HUDEP-2 (cell line): ENCODE data around the gene TPCN1.

Source experiments
- DNase-seq, 76 experiments: peaks; one replicate each; lab custom pipeline; 2025; ENCODE audit not compliant: unreplicated experiment in 76 of 76; lab: John Stamatoyannopoulos, UW

The TPCN1 gene

DNA sequence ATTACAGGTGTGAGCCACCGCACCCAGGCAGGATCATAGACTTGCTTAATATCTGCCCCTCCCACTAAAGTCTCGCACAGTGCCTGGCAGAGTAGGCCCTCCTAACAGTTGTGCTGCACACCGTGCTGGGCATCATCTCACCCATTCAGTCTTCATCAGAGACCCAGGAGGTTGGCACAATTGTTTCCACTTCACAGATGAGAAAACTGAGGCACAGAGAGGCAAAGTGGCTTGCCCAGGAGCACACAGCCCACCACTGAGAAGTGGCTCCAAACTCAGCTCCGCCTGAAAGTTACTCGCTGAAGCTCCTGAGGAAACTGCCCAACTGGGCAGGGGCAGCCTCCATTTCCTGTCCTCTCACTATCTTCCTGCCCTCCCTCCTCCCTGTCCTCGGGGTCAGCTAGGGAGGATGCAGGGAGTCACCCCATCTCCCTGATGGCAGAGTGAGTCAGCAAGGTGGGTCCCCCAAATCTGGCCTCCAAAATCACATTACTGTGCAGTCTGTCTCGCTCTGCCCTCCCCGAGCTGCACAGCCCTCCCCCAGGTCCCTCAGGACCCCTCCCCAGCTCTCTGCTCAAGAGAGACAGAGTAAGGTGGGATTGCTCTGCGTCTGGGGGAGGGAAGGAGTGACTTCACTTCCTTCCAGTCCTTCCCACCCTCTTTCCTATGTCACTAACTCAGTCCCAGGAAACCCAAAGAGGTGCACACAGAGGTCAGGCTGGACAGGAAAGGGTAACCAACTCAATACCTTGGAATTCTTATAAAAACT is 107.9 kb downstream of the TPCN1 start:
- DNase-seq = no peak

DNA sequence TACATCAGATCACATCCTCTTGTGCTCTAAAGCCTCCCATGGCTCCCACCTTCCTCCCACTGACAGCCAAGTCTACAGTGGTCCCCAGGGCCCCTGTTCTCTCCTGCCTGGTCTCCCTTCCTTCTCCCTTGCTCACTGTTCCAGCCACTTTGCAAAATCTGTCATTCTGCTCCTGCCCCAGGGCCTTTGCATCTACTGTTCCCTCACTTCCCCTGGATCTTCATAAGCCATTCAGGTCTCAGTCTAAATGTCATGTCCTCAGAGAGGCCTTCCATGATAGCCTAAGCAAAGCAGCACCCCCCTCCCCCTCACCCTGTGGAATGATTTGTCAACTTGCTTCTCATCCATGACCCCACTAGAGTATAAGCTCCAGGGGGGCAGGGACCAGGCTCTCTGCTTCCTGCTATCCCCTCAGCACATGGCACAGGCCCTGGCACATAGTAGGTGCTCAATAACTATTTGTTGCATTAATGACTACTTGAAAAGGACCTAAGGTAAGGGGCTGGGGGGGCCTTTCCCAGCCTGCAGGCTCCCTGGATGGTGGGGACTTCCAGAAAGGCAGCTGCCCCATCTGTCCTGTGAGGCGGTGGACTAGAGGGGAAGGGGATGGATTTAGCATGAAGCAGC is 108.6 kb downstream of the TPCN1 start:
- no peak for DNase-seq

DNA sequence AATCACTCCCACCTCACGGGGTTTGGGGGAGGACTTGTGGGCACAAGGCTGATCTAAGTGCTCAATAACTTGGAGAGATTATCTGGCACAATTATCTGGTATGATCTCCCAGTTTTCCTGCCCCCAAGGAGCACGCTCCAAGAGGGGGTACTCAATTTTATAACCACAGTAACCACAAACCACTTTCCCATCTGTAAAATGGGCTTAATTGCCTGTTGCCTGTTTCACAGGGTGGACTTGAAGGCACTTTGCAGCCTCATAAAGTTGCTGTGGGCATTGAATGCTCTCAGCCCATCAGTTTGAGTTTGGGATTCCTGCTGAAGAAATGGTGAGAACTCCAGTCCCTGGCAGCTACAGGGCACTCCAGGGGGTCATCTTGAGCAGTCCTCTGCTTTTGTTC is 109.2 kb downstream of the TPCN1 start:
- DNase-seq = no peak

DNA sequence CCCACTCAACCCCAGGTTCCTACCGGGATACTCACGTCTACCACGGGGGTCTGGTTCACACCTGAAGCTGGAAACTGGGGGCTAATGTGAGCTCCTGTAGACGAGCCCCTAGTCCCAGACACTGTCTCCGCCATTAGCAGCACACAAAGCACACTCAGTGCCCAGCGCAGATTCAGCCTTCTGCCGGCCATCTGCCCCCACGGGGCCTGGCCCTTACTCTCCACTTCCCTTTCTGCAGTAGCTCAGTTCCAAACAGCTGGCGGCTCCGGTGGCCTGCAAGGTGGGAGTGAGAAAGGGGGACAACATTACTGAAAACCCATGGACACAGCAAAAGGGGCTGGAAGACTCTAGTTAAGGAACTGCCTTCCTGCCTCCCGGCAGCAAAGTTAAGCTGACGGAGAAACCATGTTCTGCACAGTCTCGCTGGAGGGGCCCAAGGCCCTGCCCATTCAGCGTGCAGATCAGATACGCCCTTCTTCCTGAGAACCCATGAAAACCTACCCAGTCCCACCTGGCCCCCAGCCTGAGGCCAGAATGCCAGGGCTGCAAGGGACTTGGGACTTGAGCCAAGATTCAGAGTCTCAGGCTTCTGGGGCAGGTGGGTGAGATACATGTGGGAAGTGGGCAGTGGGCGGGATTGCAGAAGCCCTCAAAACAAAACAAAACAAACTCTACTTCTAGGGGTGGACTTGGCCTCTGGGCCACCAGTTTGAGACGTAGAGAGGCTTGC is 111.6 kb downstream of the TPCN1 start:
- DNase-seq = no peak

DNA sequence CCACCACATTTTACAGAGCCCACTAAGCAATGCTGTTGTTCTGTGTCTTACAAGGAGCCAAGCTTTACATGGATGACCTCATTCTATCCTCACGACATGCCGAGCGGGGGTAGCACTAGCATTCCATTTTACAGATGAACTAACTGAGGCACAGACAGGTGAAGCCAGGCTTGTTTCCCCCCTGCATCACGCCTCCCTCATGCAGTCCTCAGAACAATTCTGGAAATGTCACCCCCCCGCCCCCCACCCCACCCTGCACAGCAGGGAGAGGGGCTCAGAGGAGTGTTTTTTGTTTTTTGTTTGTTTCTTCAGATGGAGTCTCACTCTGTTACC is 112.1 kb downstream of the TPCN1 start:
- DNase-seq = no peak

DNA sequence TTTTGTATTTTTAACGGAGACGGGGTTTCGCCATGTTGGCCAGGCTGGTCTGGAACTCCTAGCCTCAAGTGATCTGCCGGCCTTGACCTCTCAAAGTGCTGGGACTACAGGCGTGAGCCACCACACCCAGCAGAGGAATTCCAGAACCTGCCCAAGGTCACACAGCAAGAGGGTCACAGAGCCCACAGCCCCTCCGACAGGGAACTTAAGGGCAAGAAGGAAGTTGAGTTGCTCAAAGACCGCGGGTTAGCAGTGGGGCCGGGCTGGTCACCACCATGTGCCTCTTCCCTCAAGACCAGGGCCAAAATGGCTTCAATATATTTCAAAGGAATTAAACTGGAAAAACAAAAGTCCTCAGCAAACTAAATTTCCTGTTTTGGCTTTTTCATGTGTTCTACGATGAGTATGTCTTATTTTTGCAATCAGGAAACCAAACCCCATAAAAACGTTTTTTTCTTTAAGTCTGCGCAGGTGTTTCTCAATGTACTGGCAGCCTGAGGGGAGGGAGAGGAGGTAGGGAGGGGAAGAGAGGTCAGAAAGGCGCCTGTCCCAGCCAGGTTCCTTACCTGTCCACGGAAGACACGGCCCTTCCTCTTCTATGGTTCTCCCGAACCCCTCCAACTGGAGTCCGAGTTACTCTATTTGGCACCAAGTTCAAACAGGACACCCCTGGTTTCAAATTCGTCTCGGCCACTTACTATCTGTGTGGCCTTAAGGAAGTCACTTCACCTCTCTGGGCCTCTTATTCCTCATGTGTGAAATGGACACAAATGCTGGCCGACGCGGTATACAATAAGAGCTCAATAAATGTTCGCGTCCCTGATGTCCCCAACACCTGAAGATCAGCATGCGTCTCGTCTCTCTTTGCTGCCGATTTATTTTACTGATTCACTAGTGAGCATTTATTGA is 112.9 kb downstream of the TPCN1 start:
- DNase-seq = peak in 6 of 76 experiments; percentile 5 to 46 (median 20)

DNA sequence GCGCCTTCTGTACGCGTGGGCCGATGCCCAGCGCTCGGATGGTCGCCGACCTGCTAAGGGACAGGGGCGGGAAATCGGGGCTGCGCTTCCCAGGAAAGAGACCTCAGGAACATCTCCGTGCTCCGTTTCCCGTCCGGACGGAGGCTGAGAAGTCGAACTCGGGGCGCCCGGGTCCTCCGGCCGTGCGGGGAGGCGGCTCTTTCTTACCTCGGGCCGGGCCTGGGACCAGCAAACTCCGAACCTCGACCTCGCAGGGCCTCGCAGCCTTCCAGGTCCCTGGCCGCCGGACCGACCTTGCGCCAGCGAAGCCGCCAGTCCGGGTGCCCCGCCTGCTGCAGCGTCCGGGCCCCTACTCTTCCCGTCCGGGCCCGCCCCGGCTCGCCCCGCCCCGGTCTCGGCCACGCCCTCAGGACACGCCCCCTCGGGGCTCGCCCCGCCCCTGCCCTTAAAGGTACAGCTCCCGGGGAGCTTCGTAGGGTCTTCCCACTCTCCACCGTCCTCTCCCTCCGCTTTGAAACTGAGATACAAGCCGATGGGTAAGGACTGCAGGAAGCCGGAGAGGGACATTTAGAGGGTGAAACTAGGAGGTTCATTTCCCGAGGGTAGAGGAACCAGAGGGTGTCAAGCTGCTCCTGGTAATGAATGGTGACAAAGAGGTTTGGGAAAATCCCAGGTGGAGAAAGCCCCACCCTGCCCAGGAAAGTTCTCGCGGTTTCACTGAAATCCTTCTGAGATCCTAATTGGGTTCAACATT is 113.7 kb downstream of the TPCN1 start, which contains the start of gene SLC8B1:
SLC8B1 (minus strand) TSS at position 324 of the 754 bp plus-strand sequence. CDS start 2,231 bp downstream, outside the sequence.
- peak in 72 of 76 experiments; percentile 14 to 90 (median 68) for DNase-seq

DNA sequence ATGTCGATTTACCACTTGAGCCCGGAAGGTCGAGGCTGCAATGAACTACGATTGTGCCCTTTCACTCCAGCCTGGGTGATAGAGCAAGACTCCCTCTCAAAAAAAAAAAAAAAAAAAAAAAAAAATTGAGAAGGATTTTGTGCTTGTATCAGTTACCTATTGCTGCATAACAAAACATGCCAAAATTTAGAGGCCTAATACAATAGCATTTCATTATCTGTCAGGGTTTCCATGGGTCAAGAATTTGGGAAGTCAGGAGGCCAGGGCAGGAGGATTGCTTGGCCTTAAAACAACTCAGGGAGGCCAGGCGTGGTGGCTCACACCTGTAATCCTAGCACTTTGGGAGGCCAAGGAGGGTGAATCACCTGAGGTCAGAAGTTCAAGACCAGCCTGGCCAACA is 118.3 kb downstream of the TPCN1 start:
- DNase-seq = no peak

DNA sequence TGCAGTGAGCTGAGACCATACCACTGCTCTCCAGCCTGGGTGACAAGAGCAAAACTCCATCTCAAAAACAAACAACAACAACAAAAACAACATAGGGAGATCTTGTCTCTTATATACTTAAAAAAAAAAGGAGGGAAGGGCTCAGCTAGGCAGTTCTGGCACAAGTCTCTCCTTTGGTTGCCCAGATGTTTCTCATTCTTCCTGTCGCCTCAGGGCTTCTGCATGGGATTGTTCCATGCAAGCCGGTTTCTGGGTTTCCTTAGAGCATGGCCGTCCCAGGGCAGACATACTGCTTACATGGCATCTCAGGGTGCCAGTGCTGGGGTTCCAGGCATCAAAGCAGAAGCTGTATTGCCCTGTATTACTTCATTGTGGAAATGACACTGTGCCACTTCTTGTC is 118.8 kb downstream of the TPCN1 start:
- no peak for DNase-seq

DNA sequence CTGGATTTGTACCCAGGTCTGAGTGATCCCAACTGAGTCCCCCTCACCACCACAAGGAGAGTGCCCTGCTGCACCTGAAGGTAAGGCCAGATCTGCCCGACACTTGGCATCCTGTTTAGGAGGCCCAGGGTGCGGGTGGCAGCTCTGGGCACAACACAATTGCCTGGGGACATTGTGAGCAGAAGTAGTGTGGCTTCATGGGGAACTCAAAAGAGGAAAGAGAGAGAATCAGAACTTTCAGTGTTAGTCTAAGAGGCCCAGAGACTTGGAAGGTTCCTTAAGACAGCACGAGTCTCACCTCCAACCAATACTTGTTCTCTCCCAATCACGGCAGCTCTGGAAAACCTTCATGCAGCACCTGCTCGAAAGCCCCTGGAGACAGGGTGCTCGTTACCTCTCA is 120.3 kb downstream of the TPCN1 start:
- DNase-seq = no peak

DNA sequence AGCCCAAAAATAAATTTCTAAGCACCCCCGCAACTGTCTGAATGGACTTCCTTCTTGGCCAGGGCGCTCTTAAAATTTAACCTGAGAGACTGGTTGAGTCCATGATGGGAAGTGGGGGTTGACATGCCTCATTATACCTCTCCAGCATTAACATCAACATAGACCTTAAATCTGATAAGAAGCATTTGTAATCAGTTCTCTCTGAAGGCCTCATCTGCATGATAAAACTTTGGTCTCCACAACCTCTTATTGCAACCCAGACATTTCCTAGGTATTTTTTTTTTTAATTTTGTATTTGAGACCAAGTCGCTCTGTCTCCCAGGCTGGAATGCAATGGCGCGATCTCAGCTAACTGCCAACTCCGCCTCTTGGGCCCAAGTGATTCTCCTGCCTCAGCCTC is 124.1 kb downstream of the TPCN1 start:
- no peak for DNase-seq

DNA sequence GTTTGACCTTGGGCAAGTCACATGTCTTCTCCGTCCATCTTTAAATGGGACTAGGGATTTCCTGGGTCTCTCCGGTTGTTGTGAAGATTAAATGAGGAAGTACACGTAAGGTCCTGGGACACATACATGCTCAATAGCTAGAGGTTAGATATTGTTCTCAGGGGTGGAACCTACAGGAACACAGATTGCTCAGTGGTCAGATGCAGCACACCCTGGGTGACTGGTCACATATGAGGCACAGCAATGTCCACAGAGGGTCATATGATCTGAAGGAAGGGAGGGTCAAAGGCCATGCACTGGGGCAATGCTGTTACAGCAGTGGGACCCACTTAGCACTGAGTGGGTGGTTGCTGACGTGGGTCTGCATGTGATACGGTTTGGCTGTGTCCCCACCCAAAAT is 125.1 kb downstream of the TPCN1 start:
- no peak for DNase-seq

DNA sequence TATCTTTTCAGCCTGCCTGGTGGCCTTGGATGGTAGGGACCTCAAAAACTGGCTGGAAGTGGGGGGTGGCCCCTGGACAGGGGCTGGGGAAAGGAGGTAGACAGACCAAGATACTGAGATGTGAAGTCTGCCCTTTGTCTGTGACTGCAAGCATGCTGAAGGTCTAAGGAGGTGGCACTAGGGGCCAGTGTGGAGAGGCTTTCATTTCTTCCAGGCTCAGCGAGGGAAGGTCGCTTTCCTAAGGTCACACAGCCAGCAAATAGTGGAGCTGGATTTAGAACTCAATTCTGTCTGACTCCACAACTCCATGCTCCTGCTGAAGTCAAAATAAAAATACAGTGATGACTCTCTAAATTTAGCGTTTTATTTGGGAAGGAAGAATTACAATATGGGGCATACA is 125.8 kb downstream of the TPCN1 start:
- DNase-seq = no peak

DNA sequence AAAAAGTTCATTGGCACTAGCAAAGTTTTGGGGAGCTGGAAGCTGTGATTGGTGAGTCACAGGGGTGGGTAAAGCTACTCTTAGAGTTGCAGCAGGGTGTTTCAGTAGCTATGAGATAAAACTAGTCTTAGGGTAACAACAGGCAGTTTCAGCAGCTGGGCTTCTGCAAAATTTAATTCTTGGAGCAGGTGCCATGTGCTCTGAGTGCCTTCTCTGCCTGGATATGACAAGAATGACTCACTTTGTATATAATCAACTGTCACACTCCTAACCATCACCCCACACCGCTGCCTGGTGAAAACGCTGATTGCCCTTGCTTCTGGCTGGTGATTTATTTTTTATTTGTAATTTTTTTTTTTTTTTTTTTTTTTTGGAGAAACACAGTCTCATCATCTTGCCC is 126.6 kb downstream of the TPCN1 start:
- peak in 47 of 76 experiments; percentile 9 to 80 (median 39) for DNase-seq
